Peyer's patch (tissue), 4 donors: ENCODE data around the gene MS4A18. TPM values are rescaled to one million over a fixed set of nuclear protein-coding genes. Genes with fewer than 3 reads are reported as not detected.
A peak's percentile ranks its signal among the peaks of the same experiment; 100 is the strongest.
"Not testable (repeated sequence)": the region's sequence is repeated elsewhere in the genome, so short reads cannot be mapped to it uniquely, and the experiment has no call there.

Experiments used
- DNase-seq, 3 donors: peaks; one replicate each; pipeline ENCODE4 v3.0.0-alpha.2; 2017 to 2019
- H3K27ac ChIP-seq, 4 donors: fragments of 200-600 bp; sonication (generic); one replicate each; pipeline ENCODE4 v1.5.1; 2016 to 2019
- H3K27me3 ChIP-seq, 2 donors: fragments of 200-600 bp; sonication (generic); one replicate each; pipeline ENCODE4 v1.5.1; 2019
- H3K36me3 ChIP-seq, 3 donors: fragments of 200-600 bp; sonication (generic); one replicate each; pipeline ENCODE4 v1.5.1; 2016 to 2019
- H3K4me1 ChIP-seq, 4 donors: fragments of 200-600 bp; sonication (generic); one replicate each; pipeline ENCODE4 v1.5.1; 2016 to 2019
- H3K4me3 ChIP-seq, 4 donors: fragments of 200-600 bp; sonication (generic); 1 replicate in 3 of 4; 2 replicates in 1 of 4; pipeline ENCODE4 v1.5.1; 2016 to 2019; ENCODE audit warnings: mild to moderate bottlenecking in 1 of 4
- H3K9me3 ChIP-seq, 4 donors: fragments of 200-600 bp; sonication (generic); one replicate each; pipeline ENCODE4 v1.5.1; 2016 to 2019; ENCODE audit warnings: mild to moderate bottlenecking in 1 of 4
- CTCF ChIP-seq, 6 experiments: fragments of 450-650 bp in 4 of 6; fragments of 200-600 bp in 2 of 6; sonication (generic) in 1 of 6; IDR thresholded peaks; one replicate each; pipeline ENCODE4 v1.5.1; 2017 to 2019; ENCODE audit warnings: antibody characterized with exemption in 6 of 6, mild to moderate bottlenecking in 3 of 6, moderate library complexity in 1 of 6
- POLR2A ChIP-seq, 2 donors: fragments of 450-650 bp; IDR thresholded peaks; one replicate each; pipeline ENCODE4 v1.5.1; 2017; ENCODE audit warnings: antibody characterized with exemption in 2 of 2, mild to moderate bottlenecking in 2 of 2, moderate library complexity in 2 of 2
- total RNA-seq, 4 donors: library from RNA; depleted of rRNA; stranded (reverse); fragments of >200 nt; gene quantifications; one replicate each; pipeline ENCODE4 v1.1.0, GENCODE V29; 2016

Gene MS4A18
- 1 to 10 TPM in 1 of 4 donors, not detected in 3; 2.4 TPM for total RNA-seq

- no peak for DNase-seq
- Histone ChIP-seq H3K27ac (no peak within 1 kb of the TSS), H3K4me1 (peaks cover 0 to 10% (median 0%) of the 10 kb centered on the region in 4 donors), H3K4me3 (no peak within 1 kb of the TSS), H3K27me3 (no peaks in the 10 kb centered on the region), H3K36me3 (no peaks in the 10 kb centered on the region), H3K9me3 (no peaks in the 10 kb centered on the region)
- TF ChIP-seq POLR2A (IDR thresholded peaks at IDR 0.05) (no peak), CTCF (IDR thresholded peaks at IDR 0.05) (no peak)
These were observed at the start of gene MS4A18 for GRCh38 chr11:60724420-60724819. TSS of gene MS4A18 (plus strand) at chr11:60724720.

- peaks cover 0 to 19% (median 10%) of the 10 kb centered on the region in 4 donors for H3K9me3 ChIP-seq
- not testable (repeated sequence) for H3K27me3 ChIP-seq, H3K36me3 ChIP-seq, H3K27ac ChIP-seq, H3K4me1 ChIP-seq, H3K4me3 ChIP-seq, DNase-seq
These were observed 46.3 kb upstream of the MS4A18 start for GRCh38 chr11:60678231-60678630.

- peaks cover 0 to 16% (median 10%) of the 10 kb centered on the region in 4 donors for H3K9me3 ChIP-seq
- H3K36me3 ChIP-seq, result no peaks in the 10 kb centered on the region
- no peak for DNase-seq
- no peak overlapping the region for H3K4me3 ChIP-seq
- H3K27ac ChIP-seq, result no peak overlapping the region
- H3K27me3 ChIP-seq, result no peaks in the 10 kb centered on the region
- TF ChIP-seq CTCF (IDR thresholded peaks at IDR 0.05) (no peak), POLR2A (IDR thresholded peaks at IDR 0.05) (no peak)
- peaks cover 0 to 3% (median 0%) of the 10 kb centered on the region in 4 donors for H3K4me1 ChIP-seq
These were observed 44.6 kb upstream of the MS4A18 start for GRCh38 chr11:60679879-60680278.

DNA sequence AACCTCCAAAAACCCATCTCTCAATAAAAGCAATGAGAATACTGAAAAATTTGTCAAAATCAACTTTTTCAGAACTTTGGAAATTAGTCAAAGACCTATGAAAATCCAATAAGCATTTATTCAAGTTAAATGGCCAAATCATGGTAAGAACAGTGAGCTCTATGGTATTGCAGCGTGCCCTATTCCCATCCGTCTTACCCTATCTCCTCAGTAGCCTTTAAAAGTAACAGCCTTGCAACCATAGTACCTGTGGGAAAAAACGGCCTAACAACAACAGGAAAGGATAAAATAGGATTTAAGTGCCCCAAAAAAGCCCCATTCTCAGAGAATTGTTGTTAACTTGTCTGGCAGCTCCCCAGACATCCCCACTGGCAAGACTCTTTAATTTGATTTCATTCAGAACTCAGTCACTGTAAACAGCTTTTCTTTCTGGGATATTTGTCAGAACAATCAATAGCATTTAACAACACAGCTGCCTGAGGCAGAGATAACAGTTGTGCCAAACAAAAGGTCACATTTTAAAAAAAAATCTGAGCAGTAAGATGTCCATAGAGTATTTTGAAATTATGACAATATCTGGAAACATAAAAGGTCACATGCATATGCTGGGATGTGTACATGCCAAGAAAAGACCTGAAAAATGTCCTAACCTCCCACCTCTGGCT, 43.9 kb upstream of the MS4A18 start:
- no peak for TF ChIP-seq CTCF (IDR thresholded peaks at IDR 0.05)
- no peak for TF ChIP-seq POLR2A (IDR thresholded peaks at IDR 0.05)
- H3K9me3 ChIP-seq, result peaks cover 0 to 16% (median 10%) of the 10 kb centered on the region in 4 donors
- H3K36me3 ChIP-seq, result no peaks in the 10 kb centered on the region
- peaks cover 0 to 3% (median 0%) of the 10 kb centered on the region in 4 donors for H3K4me1 ChIP-seq
- DNase-seq, result no peak
- no peak overlapping the region for H3K27ac ChIP-seq
- no peaks in the 10 kb centered on the region for H3K27me3 ChIP-seq
- H3K4me3 ChIP-seq, result no peak overlapping the region

DNA sequence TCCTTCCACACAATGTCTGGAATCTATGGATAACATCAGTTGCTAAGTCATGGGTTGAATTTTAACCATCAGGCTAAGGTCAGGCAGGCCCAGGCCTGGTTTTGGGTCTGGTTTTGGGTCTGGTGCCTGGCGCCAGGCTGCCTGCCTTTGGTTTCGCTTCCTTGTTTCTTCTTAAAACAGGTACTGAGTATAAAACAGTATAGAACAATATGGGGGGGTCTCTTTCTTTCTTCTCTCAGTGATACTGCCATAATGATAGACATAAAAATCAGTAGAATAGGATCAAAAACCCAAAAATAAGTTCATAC, 40.0 kb upstream of the MS4A18 start:
- H3K9me3 ChIP-seq, H3K27me3 ChIP-seq, H3K36me3 ChIP-seq, H3K4me3 ChIP-seq, H3K27ac ChIP-seq, H3K4me1 ChIP-seq: not testable (repeated sequence)
- DNase-seq, result peak in 1 of 3 donors; percentile 32

- no peaks in the 10 kb centered on the region for H3K4me1 ChIP-seq
- no peak overlapping the region for H3K4me3 ChIP-seq
- TF ChIP-seq POLR2A (IDR thresholded peaks at IDR 0.05), result no peak
- no peak for TF ChIP-seq CTCF (IDR thresholded peaks at IDR 0.05)
- H3K27ac ChIP-seq, result no peak overlapping the region
- H3K36me3 ChIP-seq, result no peaks in the 10 kb centered on the region
- no peak for DNase-seq
- no peaks in the 10 kb centered on the region for H3K9me3 ChIP-seq
- H3K27me3 ChIP-seq, result no peaks in the 10 kb centered on the region
These were observed 32.9 kb upstream of the MS4A18 start for GRCh38 chr11:60691661-60692060.

DNA sequence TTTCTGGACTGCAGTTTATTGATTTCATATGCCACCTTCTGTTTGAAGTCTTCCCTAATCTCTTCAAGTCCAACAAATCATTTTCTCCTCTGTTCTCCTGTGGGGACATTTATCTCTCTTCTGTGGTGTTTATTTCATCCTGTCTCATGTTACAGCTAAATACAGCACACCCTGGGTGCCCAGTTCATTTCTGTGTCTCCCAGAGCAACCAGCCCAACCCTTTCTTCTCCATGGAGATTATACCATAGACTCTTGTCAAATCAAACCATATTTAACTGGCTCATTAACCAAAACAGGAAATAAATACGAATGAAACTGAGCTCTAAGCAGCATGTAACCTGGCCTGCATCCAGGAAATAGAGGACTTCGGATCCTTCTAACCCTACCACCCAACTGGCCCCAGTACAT, 25.2 kb upstream of the MS4A18 start, which contains the start of gene MS4A8:
Gene MS4A8, plus strand, starts transcription at position 329 of the 408 bp plus-strand sequence. CDS start 1,249 bp downstream, outside the sequence.
- TF ChIP-seq POLR2A (IDR thresholded peaks at IDR 0.05) (peak in 1 of 2 donors; percentile 65), CTCF (IDR thresholded peaks at IDR 0.05) (peak in 1 of 6 experiments; percentile 21)
- H3K9me3 ChIP-seq, result no peaks in the 10 kb centered on the region
- peaks cover 0 to 22% (median 0%) of the 10 kb centered on the region in 4 donors for H3K4me1 ChIP-seq
- H3K27me3 ChIP-seq, result no peaks in the 10 kb centered on the region
- peak in 1 of 3 donors; percentile 68 for DNase-seq
- H3K27ac ChIP-seq, result peak within 1 kb of the TSS in 3 of 4 donors; percentile 45 to 75 (median 73)
- peak within 1 kb of the TSS in 3 of 4 donors; percentile 9 to 47 (median 45) for H3K4me3 ChIP-seq
- peaks cover 0 to 4% (median 0%) of the 10 kb centered on the region in 3 donors for H3K36me3 ChIP-seq
